Mononuclear cell (primary cell): ENCODE results near the gene NLRP10. TPM values are rescaled to one million over a fixed set of nuclear protein-coding genes. Genes with fewer than 3 reads are reported as not detected.

Experiments used
- H3K27me3 ChIP-seq: 2 replicates; pipeline ENCODE4 v1.6.0; 2011; ENCODE audit warnings: low read length, control low read depth; ENCODE audit not compliant: insufficient read depth
- H3K4me1 ChIP-seq: 2 replicates; pipeline ENCODE4 v1.5.1; 2011; ENCODE audit warnings: mild to moderate bottlenecking, low read length, control low read depth; ENCODE audit not compliant: insufficient read depth
- H3K4me3 ChIP-seq: 2 replicates; pipeline ENCODE4 v1.5.1; 2011; ENCODE audit warnings: mild to moderate bottlenecking, low read length, moderate library complexity
- H3K9me3 ChIP-seq: 2 replicates; pipeline ENCODE4 v1.5.1; 2011; ENCODE audit warnings: low read depth, mild to moderate bottlenecking, control low read depth, low read length
- total RNA-seq: library from RNA; depleted of rRNA; stranded (reverse); fragments of >200 nt; gene quantifications from one replicate; pipeline ENCODE4 v1.2.3, GENCODE V29; 2012

The NLRP10 gene
- total RNA-seq, 1 donor, result not detected

DNA sequence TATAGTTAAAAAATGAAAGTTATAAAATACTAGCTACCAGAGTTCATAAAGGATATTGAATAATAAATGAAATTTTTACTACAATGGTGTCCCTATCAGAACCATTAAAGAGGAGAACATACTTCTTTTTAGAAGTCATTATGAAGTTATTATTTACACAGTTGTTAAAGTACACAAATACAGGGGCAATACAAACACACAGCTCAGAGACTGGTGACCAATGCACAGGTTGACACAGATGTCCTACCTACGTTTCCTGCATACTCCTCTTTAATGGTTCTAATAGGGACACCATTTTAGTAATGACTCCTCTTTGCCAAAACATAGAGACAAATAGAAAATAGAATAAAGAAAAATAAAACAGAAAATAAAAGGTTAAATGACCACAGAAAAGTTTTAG, 10.1 kb downstream of the NLRP10 start:
- no peaks in the 10 kb centered on the region for H3K9me3 ChIP-seq
- no peaks in the 10 kb centered on the region for H3K4me1 ChIP-seq
- no peak overlapping the region for H3K4me3 ChIP-seq
- no peaks in the 10 kb centered on the region for H3K27me3 ChIP-seq

DNA sequence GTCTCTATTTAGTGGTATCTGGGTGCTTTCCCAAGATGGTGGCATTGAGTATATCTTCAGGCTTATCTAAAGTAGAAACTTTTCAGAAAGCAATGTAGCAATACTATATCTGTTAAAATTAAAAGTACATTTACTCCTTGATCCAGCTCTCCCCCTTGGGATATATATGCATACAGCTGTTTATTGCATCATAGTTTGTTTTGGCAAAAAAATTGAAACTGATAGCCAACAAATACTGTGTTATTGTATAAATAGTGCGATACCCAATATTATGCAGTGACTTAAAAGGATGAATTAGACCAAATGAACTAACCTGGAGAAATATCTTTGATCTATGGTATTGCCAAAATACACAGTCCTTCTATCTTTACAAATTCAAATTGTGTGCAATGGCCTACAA, 15.3 kb downstream of the NLRP10 start:
- Histone ChIP-seq H3K9me3 (no peaks in the 10 kb centered on the region), H3K4me1 (no peaks in the 10 kb centered on the region), H3K4me3 (no peak overlapping the region), H3K27me3 (no peaks in the 10 kb centered on the region)

DNA sequence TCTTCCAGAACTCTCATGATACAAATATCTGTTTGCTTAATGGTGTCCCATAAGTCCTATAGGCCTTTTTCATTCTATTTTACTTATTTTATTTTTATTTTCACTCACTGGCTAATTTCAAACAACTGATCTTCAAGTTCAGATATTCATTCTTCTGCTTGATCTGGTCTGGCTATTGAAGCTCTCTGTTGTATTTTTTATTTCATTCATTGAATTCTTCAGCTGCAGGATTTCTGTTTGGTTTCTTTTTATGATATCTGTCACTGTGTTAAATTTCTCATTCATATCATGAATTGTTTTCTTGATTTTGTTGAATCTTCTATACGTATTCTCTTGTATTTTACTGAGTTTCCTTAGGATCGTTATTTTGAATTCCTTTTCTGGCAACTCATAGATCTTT, 21.1 kb downstream of the NLRP10 start:
- Histone ChIP-seq H3K4me3 (no peak overlapping the region), H3K9me3 (peaks cover 16% of the 10 kb centered on the region), H3K4me1 (no peaks in the 10 kb centered on the region), H3K27me3 (no peaks in the 10 kb centered on the region)

DNA sequence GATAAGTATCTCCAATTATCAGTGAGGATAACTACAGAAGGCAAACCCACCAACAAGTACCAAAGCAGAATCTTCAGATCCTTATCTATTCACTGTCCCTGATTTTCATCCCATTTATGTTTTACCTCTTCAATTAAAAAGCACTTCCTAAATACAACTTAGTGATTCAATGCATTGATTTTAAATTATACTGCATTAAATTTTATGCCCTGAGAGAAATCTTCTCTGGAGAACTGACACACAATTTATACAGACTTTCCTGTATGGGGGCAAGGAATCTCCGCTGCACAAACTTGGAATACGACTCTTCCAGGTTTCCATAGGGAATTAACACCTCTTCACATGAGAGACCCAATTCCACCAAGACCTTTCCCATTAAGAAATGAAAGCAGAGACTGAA, 23.6 kb downstream of the NLRP10 start, which contains the start of gene OR10A3:
Gene OR10A3, minus strand, starts transcription at position 101 of the 400 bp plus-strand sequence. CDS start 2,188 bp downstream, outside the sequence.
- Histone ChIP-seq H3K4me3 (no peak within 1 kb of the TSS), H3K4me1 (no peaks in the 10 kb centered on the region), H3K27me3 (no peaks in the 10 kb centered on the region), H3K9me3 (peaks cover 16% of the 10 kb centered on the region)

DNA sequence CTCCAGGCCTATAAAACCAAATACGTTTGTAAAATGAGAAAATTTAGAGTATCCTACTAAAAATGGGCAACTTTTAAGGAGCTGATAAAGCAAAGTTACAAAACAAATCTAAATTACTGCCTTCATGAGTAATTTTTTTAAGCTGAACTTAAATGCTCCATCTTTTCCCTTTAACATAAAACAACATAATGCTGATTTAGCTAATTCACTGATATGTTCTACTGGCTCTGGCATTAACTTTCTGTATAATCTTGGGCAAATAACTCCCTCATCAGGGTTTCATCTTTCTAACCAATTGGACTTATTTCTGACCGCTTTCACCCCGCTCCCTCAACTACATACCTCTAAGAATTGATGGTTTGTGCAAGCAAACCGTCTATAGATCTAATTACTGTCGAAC, 24.1 kb downstream of the NLRP10 start:
- no peaks in the 10 kb centered on the region for H3K4me1 ChIP-seq
- no peaks in the 10 kb centered on the region for H3K27me3 ChIP-seq
- H3K4me3 ChIP-seq, result no peak overlapping the region
- peaks cover 16% of the 10 kb centered on the region for H3K9me3 ChIP-seq

DNA sequence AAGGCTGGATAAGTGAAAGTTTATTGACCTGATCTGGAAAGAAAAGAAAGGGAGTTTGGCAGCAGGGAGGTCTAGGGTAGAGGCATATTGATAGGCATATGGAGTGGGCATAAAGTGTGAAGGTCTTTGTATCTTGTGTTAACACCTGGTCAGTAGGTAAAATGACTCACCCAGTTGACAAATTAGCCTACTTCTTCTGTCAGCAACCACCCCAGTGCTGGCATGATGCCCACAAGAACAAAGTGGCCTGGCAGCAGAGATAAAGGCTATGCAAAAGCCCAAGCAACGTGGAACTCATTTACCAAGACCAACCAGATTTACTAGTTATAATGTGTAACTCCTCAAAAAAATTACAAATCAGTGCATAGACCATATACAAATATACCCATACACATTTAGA, 28.6 kb downstream of the NLRP10 start:
- Histone ChIP-seq H3K4me3 (no peak overlapping the region), H3K27me3 (peaks cover 1% of the 10 kb centered on the region), H3K9me3 (no peaks in the 10 kb centered on the region), H3K4me1 (no peaks in the 10 kb centered on the region)

DNA sequence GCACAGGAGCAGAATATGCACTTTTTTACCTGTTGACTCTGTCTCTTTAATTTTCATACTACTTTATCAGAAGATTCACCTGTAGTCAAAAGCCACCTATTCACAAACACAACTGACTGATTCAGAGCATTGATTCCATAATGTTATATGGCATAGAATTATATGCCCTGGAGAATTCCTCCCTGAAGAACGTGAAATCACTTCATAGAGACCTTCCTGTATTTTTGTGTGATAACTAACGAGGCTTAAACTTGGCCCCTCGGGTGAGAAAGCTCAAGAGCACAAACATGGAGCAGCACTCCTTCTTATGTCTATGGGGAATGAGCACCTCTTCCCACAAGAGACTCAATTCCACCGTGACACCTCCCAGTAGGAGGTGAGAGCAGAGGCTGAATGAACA, 34.1 kb downstream of the NLRP10 start, which contains the start of gene OR10A6:
Gene OR10A6, minus strand, starts transcription at position 101 of the 400 bp plus-strand sequence. CDS start 2,606 bp downstream, outside the sequence.
- peaks cover 14% of the 10 kb centered on the region for H3K27me3 ChIP-seq
- no peak within 1 kb of the TSS for H3K4me3 ChIP-seq
- no peaks in the 10 kb centered on the region for H3K9me3 ChIP-seq
- H3K4me1 ChIP-seq, result no peaks in the 10 kb centered on the region

DNA sequence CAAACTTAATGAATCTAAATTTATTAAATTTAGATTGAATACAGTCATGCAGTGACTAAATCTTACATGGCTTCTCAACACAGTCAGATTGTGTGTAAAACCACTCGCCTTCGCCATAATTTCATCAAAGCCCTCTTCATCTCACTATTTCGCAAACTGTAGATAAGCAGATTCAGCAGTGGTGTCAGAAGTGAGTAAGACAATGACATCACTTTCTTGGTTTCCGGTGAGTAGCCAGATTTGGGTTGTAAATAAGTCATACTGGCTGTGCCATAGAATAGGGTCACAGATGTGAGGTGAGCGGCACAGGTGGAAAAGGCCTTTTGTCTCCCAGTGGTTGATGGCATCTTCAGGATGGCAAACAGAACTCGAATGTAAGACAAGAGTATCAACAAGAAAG, 37.6 kb downstream of the NLRP10 start:
- Histone ChIP-seq H3K9me3 (no peaks in the 10 kb centered on the region), H3K4me1 (no peaks in the 10 kb centered on the region), H3K27me3 (peaks cover 14% of the 10 kb centered on the region), H3K4me3 (no peak overlapping the region)

DNA sequence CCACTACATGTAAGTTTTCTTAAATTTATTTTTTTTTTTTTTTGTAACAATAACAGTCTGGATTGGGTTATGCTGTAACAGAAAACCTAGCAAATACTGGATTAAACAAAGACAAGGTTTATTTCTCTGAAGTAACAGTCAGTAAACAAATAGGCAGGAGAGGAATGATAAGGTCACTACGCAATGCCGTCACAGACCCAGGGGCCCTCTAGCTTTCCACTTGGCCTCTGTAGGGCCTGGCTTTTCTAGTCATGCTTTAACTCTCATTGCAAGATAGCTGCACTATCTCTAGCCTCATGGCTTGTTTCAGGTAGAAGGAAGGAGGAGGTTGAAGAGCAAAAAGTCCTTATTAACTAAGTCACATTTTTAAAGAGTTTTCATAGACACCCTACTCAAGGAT, 40.7 kb downstream of the NLRP10 start:
- Histone ChIP-seq H3K4me1 (no peaks in the 10 kb centered on the region), H3K9me3 (no peaks in the 10 kb centered on the region), H3K27me3 (peaks cover 6% of the 10 kb centered on the region), H3K4me3 (no peak overlapping the region)

DNA sequence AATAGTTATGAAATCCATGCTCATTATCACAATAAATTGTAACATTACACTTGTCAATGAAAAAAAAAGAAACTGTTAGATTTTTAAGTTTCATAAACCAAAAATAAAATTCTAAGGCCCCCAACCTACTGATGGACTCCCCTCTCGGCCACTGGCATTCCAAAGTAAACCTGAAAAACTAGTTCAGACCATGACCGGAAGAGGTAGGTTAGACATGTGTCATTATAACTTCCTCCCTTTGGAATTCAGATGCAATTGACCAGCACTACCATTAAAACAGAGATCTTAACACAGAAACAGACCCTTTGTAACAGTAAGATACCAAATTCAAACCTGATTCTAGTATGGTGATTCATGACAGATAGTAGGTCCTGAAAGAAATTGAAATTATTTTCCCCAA, 47.1 kb downstream of the NLRP10 start:
- H3K4me3 ChIP-seq, result no peak overlapping the region
- H3K9me3 ChIP-seq, result no peaks in the 10 kb centered on the region
- H3K27me3 ChIP-seq, result no peaks in the 10 kb centered on the region
- no peaks in the 10 kb centered on the region for H3K4me1 ChIP-seq

Other genes starting within 250 kb of the NLRP10 start
- gene OR5P2, start 168.5 kb downstream of the NLRP10 start, total RNA-seq, result not detected
- gene OR5P3, start 134.6 kb downstream of the NLRP10 start, total RNA-seq, result not detected
- gene OR10A6, start 34.2 kb downstream of the NLRP10 start, total RNA-seq, result not detected
- gene OR10A3, start 23.7 kb downstream of the NLRP10 start, total RNA-seq, result not detected
- 417 TPM for gene EIF3F, start 21.9 kb upstream of the NLRP10 start, total RNA-seq
- gene TUB, start 115.8 kb upstream of the NLRP10 start, total RNA-seq, result under 0.01 TPM
- 27.5 TPM for gene RIC3, start 203.6 kb upstream of the NLRP10 start, total RNA-seq